GM12801 (cell line): ENCODE measurements around the gene STAG1.

ENCODE experiments used
- CTCF ChIP-seq: IDR thresholded peaks from one replicate; pipeline ENCODE4 v1.5.1; 2011; ENCODE audit warnings: control low read depth; ENCODE audit not compliant: insufficient read length; ENCODE audit errors: extremely low read depth

Gene STAG1

GRCh38 chr3:136664771-136665170 is 87.4 kb downstream of the STAG1 start:
- TF ChIP-seq CTCF, result no peak

GRCh38 chr3:136661282-136661681 is 90.9 kb downstream of the STAG1 start:
- no peak for TF ChIP-seq CTCF

GRCh38 chr3:136658946-136659682 is 93.1 kb downstream of the STAG1 start:
- no peak for TF ChIP-seq CTCF

- TF ChIP-seq CTCF, result no peak
Observed at GRCh38 chr3:136657526-136657925, 94.7 kb downstream of the STAG1 start.

GRCh38 chr3:136653628-136654027 is 98.5 kb downstream of the STAG1 start:
- TF ChIP-seq CTCF, result no peak

- TF ChIP-seq CTCF, result no peak
Observed at GRCh38 chr3:136651581-136651980, 100.6 kb downstream of the STAG1 start.

GRCh38 chr3:136650461-136650860 is 101.7 kb downstream of the STAG1 start:
- no peak for TF ChIP-seq CTCF
